Measurements from ENCODE around the gene JMJD8. TPM values are rescaled to one million over a fixed set of nuclear protein-coding genes. Genes with fewer than 3 reads are reported as not detected.
A peak's percentile ranks its signal among the peaks of the same experiment; 100 is the strongest.

The JMJD8 gene
- total and polyA plus RNA-seq, 10 of the 15 experiments (the other 5 are each of a cell fraction or from before 2014, with no cell fraction given), result 1.00 to 50.4 (median 30.7) TPM

GRCh38 chr16:733382-734207 lies 49.5 kb upstream of the JMJD8 start (continued):
- TF ChIP-seq NFYB (IDR thresholded peaks at IDR 0.05; ENCODE audit: insufficient read depth, low read depth, low read length), result no peak

GRCh38 chr16:732936-733335 lies 48.8 kb upstream of the JMJD8 start:
- H3K79me2 ChIP-seq (ENCODE audit: control insufficient read depth, insufficient read depth, low read length), result peaks cover 2% of the 10 kb centered on the region
- H3K4me3 ChIP-seq, result no peak overlapping the region
- TF ChIP-seq CTCF (IDR thresholded peaks at IDR 0.05 in 2 of 3, conservative IDR thresholded peaks at IDR 0.05 in 1 of 3; ENCODE audit: control insufficient read depth in 2 of 3, extremely low read depth in 1 of 3, insufficient read depth in 1 of 3, low read depth in 3 of 3, low read length in 3 of 3) (peak in 2 of 3 experiments; percentile 8 to 20; a peak in 1 of 6 replicates), TAF1 (IDR thresholded peaks at IDR 0.05; ENCODE audit: borderline replicate concordance, low read depth, low read length) (no peak)
- ChIA-PET RAD21 (ENCODE audit: unreplicated experiment) (no interaction called here), SMC1A (ENCODE audit: uncharacterized antibody, unreplicated experiment) (interaction anchor here (1.2 kb wide), 1 partner anchor 17 kb away, joined by 3 read pairs; no protein-coding TSS in a partner anchor), POLR2A (no interaction called here), CTCF (interaction anchor here (1.3 kb wide), 1 partner anchor 13 kb away, joined by 4 read pairs; the partner anchor contains the start of gene ANTKMT)
- no peaks in the 10 kb centered on the region for H4K20me1 ChIP-seq (ENCODE audit: control insufficient read depth, insufficient read depth)
- 84% methylated on average over 13 of the region's 13 CpGs for WGBS (ENCODE audit: insufficient coverage, insufficient replicate concordance, low lambda C conversion rate, missing lambda C conversion rate)
- peaks cover 7 to 9% of the 10 kb centered on the region in 2 experiments; a peak in 3 of 4 replicates for H3K36me3 ChIP-seq (ENCODE audit: control insufficient read depth in 2 of 2, insufficient read depth in 2 of 2, low read length in 1 of 2)
- H3K27ac ChIP-seq (ENCODE audit: control insufficient read depth, insufficient read depth), result no peak overlapping the region
- BruUV-seq (replicated peaks), result no TSS peak
- H3K9me3 ChIP-seq (replicated peaks; ENCODE audit: control insufficient read depth, insufficient read depth, low read length), result no peaks in the 10 kb centered on the region
- peaks cover 37% of the 10 kb centered on the region for H3K4me1 ChIP-seq (ENCODE audit: control insufficient read depth, insufficient read depth, low read length)
- no peak overlapping the region for H2AFZ ChIP-seq (ENCODE audit: control insufficient read depth, low read depth, low read length)
- no peak overlapping the region for H3K9ac ChIP-seq (ENCODE audit: control insufficient read depth, insufficient read depth, low read length)
- no peak overlapping the region for H3K4me2 ChIP-seq (ENCODE audit: control insufficient read depth, insufficient read depth)
- DNase-seq (ENCODE audit: low read depth, low spot score) (no peak), FAIRE-seq (no peak), ATAC-seq (no peak)
- in situ Hi-C loops (cut with MboI) (no loop called here), intact Hi-C loops (cut with micrococcal nuclease; ENCODE audit: unreplicated experiment) (no loop called here)
- no peaks in the 10 kb centered on the region for H3K27me3 ChIP-seq (replicated peaks in 1 of 2; ENCODE audit: control insufficient read depth in 2 of 2, insufficient read depth in 2 of 2, low read length in 1 of 2)
